AG04450 (cell line): Measurements from ENCODE around the gene RNF220. TPM values are rescaled to one million over a fixed set of nuclear protein-coding genes. Genes with fewer than 3 reads are reported as not detected.

ENCODE experiments used
- CTCF ChIA-PET: fragments of 300-600, 350-600 bp; formaldehyde crosslinking; extraction: SDS; loops from one replicate; lab custom pipeline; 2022; ENCODE audit warnings: antibody characterized with exemption, inconsistent platforms; lab: Charles Lee
- POLR2A ChIA-PET: fragments of 350-600 bp; formaldehyde crosslinking; extraction: SDS; loops from one replicate; lab custom pipeline; 2021; ENCODE audit warnings: antibody characterized with exemption, inconsistent platforms; lab: Yijun Ruan, JAX
- DNase-seq: peaks from one replicate; pipeline ENCODE4 v3.0.0-alpha.2; 2011; ENCODE audit warnings: low read depth, low spot score
- H3K27ac ChIP-seq: one replicate; pipeline ENCODE4 v1.5.1; 2012; ENCODE audit warnings: low read depth, low read length, control low read depth
- H3K27me3 ChIP-seq: one replicate; pipeline ENCODE4 v1.6.0; 2012; ENCODE audit warnings: low read length; ENCODE audit not compliant: control insufficient read depth, insufficient read depth
- H3K4me3 ChIP-seq: 2 replicates; pipeline ENCODE4 v1.5.1; 2011; ENCODE audit warnings: mild to moderate bottlenecking, low read depth, low read length, control low read depth
- H3K9me3 ChIP-seq: 2 replicates; pipeline ENCODE4 v1.5.1; 2012; ENCODE audit warnings: low read length; ENCODE audit not compliant: control insufficient read depth, insufficient read depth
- polyA plus RNA-seq: library from polyadenylated mRNA; depleted of rRNA; stranded (reverse); fragments of >200 nt; gene quantifications from 2 replicates; pipeline ENCODE4 v1.2.3, GENCODE V29; 2011
- TF ChIP-seq, protein P1 (sequence below): IDR thresholded peaks from 2 replicates; pipeline ENCODE4 v1.5.1; 2011; ENCODE audit warnings: low read depth, low read length, control low read depth, inconsistent platforms

Gene RNF220
- polyA plus RNA-seq, 1 experiment, result 46.4 TPM

DNA sequence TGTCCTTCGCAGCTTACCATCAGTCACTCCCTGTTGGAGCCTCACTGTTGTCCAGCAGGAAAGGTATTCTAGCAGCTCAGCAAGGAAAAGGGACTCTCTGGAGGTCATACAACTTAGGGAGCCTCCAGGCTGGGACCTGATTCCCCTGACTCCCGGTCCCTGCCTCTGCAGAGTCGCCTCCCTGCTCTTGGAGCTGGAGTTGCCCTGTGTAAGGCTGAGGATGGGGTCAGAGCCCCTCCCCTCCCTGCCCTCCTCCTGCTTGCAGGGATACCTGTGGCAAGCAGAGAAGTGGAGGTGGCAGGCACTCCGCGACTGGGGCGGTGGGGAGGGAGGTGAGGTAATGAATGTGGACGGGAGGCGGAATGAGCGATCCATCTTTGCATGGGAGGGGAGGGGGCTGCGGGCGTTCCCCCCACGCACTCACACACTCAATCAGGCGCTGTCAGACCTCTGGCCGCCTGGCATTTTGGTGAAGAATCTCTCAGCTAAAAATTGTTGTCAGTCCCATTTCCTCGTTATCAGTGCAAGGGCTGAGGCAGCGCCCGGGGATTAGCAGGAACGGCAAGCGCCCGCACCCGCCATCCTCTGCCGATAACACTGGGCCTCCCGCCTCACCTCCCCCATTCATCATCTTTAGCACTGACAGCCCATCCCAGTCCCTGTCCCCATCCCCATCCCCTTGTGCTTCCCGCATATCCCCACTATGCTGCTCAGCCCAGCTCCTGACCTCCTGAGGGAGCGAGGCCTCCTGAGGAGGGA is 204.9 kb downstream of the RNF220 start:
- DNase-seq, result no peak
- CTCF ChIA-PET, result interaction anchor here (1.1 to 6.7 kb wide), 10 partner anchors 8 to 561 kb away, joined by 3 to 221 read pairs (median 7); no protein-coding TSS in a partner anchor
- POLR2A ChIA-PET, result interaction anchor here (1.2 kb wide), 1 partner anchor 41 kb away, joined by 5 read pairs; no protein-coding TSS in a partner anchor
- H3K9me3 ChIP-seq, result no peaks in the 10 kb centered on the region; the same call in 1 of the 2 replicates
- no peak overlapping the region for H3K4me3 ChIP-seq
- TF ChIP-seq, protein P1, sequence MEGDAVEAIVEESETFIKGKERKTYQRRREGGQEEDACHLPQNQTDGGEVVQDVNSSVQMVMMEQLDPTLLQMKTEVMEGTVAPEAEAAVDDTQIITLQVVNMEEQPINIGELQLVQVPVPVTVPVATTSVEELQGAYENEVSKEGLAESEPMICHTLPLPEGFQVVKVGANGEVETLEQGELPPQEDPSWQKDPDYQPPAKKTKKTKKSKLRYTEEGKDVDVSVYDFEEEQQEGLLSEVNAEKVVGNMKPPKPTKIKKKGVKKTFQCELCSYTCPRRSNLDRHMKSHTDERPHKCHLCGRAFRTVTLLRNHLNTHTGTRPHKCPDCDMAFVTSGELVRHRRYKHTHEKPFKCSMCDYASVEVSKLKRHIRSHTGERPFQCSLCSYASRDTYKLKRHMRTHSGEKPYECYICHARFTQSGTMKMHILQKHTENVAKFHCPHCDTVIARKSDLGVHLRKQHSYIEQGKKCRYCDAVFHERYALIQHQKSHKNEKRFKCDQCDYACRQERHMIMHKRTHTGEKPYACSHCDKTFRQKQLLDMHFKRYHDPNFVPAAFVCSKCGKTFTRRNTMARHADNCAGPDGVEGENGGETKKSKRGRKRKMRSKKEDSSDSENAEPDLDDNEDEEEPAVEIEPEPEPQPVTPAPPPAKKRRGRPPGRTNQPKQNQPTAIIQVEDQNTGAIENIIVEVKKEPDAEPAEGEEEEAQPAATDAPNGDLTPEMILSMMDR, result no peak
- H3K27me3 ChIP-seq, result peaks cover 18% of the 10 kb centered on the region
- H3K27ac ChIP-seq, result no peak overlapping the region

DNA sequence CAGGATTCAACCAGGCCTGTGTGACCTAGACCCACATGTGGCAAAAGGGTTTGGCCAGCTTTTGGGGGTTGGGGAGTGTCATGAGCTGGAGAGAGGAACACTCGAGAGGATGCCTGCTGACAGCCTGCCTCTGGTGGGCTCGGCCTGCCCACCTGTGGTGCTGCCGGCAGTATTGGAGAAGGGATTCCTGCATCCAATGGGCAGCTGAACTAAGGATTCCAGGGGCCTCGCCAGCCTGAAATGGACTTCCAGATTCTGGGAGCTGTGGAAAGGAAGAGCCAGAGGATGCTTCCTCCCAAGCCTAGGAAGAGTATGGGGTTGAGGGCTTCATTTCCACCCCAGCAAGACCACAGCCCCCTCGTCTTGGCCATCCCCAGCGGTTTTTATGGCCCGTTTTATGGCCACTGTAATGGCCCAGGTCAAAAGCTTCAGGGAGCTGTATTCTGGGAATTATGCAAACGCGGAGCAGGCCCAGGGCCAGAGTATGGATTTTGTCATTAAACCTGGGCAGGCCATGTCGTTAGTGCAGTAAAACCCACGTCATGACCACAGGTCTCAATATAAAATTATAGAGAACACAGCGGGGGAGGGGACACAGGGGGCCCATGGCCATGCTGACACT is 205.6 kb downstream of the RNF220 start:
- H3K9me3 ChIP-seq, result no peaks in the 10 kb centered on the region; the same call in 1 of the 2 replicates
- ChIA-PET CTCF (interaction anchor here (1.3 to 6.7 kb wide), 5 partner anchors 22 to 119 kb away, joined by 3 to 221 read pairs (median 14); no protein-coding TSS in a partner anchor), POLR2A (interaction anchor here (1.2 kb wide), 1 partner anchor 40 kb away, joined by 5 read pairs; no protein-coding TSS in a partner anchor)
- H3K27ac ChIP-seq, result no peak overlapping the region
- peaks cover 18% of the 10 kb centered on the region for H3K27me3 ChIP-seq
- DNase-seq, result no peak
- no peak overlapping the region for H3K4me3 ChIP-seq
- TF ChIP-seq, protein P1, result no peak

DNA sequence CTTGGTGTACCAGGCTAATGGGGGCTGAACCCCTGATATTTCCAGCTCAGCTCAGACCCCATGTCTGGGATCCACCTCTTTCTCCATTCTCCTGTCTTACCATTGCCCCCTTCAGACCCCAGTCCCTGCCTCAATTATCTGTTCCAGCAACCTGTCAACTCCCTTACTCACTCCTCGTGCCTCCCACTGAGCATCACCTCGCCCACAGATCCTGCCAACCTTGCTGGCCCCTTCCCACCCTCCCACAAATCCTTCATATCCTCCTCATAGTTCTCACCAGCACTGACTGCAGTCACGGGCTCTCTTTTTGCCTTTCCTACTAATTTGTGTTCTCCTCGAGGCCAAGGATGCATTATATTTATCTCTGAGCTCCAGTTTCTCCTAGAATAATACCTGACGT is 206.4 kb downstream of the RNF220 start:
- Histone ChIP-seq H3K27ac (no peak overlapping the region), H3K27me3 (peaks cover 19% of the 10 kb centered on the region), H3K9me3 (no peaks in the 10 kb centered on the region; the same call in 1 of the 2 replicates), H3K4me3 (no peak overlapping the region)
- ChIA-PET CTCF (interaction anchor here (6.7 kb wide), 1 partner anchor 38 kb away, joined by 221 read pairs; no protein-coding TSS in a partner anchor), POLR2A (no interaction called here)
- TF ChIP-seq, protein P1, result no peak
- DNase-seq, result no peak

DNA sequence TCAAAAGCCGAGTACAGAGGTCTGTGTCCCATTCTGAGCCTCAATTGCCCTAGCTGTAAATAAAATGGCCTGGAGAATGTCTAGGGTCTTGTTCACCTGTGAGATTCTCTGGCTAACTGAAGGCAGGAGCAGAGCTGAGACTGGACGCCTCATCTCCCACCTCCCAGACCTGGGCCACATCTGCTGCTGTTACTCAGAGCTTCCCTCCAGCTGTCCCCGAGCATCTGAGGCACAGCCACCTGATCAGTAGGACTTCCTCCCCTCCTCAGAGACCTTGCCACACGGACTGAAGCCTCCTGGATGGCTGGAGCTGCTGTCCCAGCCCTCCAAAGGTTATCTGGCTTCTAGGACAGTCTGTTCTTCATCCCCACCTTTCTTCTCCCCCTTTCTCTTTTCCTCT is 206.8 kb downstream of the RNF220 start:
- CTCF ChIA-PET, result interaction anchor here (6.7 kb wide), 1 partner anchor 37 kb away, joined by 221 read pairs; no protein-coding TSS in a partner anchor
- H3K9me3 ChIP-seq, result no peaks in the 10 kb centered on the region; the same call in 1 of the 2 replicates
- POLR2A ChIA-PET, result no interaction called here
- TF ChIP-seq, protein P1, result no peak
- H3K27ac ChIP-seq, result no peak overlapping the region
- H3K27me3 ChIP-seq, result peaks cover 22% of the 10 kb centered on the region
- H3K4me3 ChIP-seq, result no peak overlapping the region
- DNase-seq, result no peak
